PC-9 (cell line): Measurements from ENCODE around the gene USP35. TPM values are rescaled to one million over a fixed set of nuclear protein-coding genes. Genes with fewer than 3 reads are reported as not detected.

Experiments used
- Bru-seq: library from RNA; stranded (reverse); fragments of 400-500 nt; gene quantifications from one replicate; lab custom pipeline; 2021; lab: Mats Ljungman, UMichigan
- BruChase-seq, 2 experiments: library from RNA; stranded (reverse); fragments of 400-500 nt; gene quantifications; one replicate each; lab custom pipeline; 2021; lab: Mats Ljungman, UMichigan
- BruUV-seq: library from RNA; stranded (reverse); fragments of 400-500 nt; replicated peaks from 2 replicates; lab custom pipeline; 2021; lab: Mats Ljungman, UMichigan
- CTCF ChIA-PET: fragments of 300-600 bp; sonication (Branson Sonifier 250); formaldehyde crosslinking; loops from one replicate; lab custom pipeline; 2022; ENCODE audit warnings: antibody characterized with exemption; lab: Charles Lee
- POLR2A ChIA-PET: fragments of 300-600 bp; sonication (Branson Sonifier 250); formaldehyde crosslinking; loops from one replicate; lab custom pipeline; 2022; ENCODE audit warnings: antibody characterized with exemption; ENCODE audit not compliant: unreplicated experiment; lab: Charles Lee
- DNase-seq, 2 experiments: peaks; one replicate each; pipeline versions ENCODE4 v3.0.0 to v3.0.0-alpha.2; 2015 to 2022; ENCODE audit warnings: mixed read lengths in 1 of 2
- H2AFZ ChIP-seq: fragments of 200-600 bp; sonication (generic); 2 replicates; pipeline ENCODE4 v1.8.1; 2017; ENCODE audit warnings: antibody characterized with exemption
- H3F3A ChIP-seq: fragments of 200-600 bp; sonication (generic); 2 replicates; pipeline ENCODE4 v1.8.1; 2017; ENCODE audit warnings: antibody characterized with exemption, mild to moderate bottlenecking, low read depth; ENCODE audit not compliant: insufficient read depth
- H3K27ac ChIP-seq: fragments of 200-600 bp; sonication (generic); 2 replicates; pipeline ENCODE4 v1.6.1; 2016; ENCODE audit warnings: mixed run types
- H3K27me3 ChIP-seq: fragments of 200-600 bp; sonication (generic); 2 replicates; pipeline ENCODE4 v1.6.1; 2016; ENCODE audit warnings: low read depth, mixed run types; ENCODE audit not compliant: insufficient read depth
- H3K36me3 ChIP-seq: fragments of 200-600 bp; sonication (generic); 2 replicates; pipeline ENCODE4 v1.6.1; 2016; ENCODE audit warnings: low read depth, mixed run types
- H3K4me1 ChIP-seq: fragments of 200-600 bp; sonication (generic); replicated peaks from 2 replicates; pipeline ENCODE4 v1.6.1; 2016; ENCODE audit warnings: mixed run types; ENCODE audit not compliant: insufficient read depth
- H3K4me2 ChIP-seq: fragments of 200-600 bp; sonication (generic); 2 replicates; pipeline ENCODE4 v1.6.1; 2017; ENCODE audit warnings: mixed run types
- H3K4me3 ChIP-seq: fragments of 200-600 bp; sonication (generic); 2 replicates; pipeline ENCODE4 v1.6.1; 2016; ENCODE audit warnings: mixed run types
- H3K79me2 ChIP-seq: fragments of 200-600 bp; sonication (generic); 2 replicates; pipeline ENCODE4 v1.6.1; 2017; ENCODE audit warnings: low read depth, mixed run types
- H3K9me2 ChIP-seq: fragments of 200-600 bp; sonication (generic); 2 replicates; pipeline ENCODE4 v1.8.1; 2017; ENCODE audit warnings: mild to moderate bottlenecking; ENCODE audit not compliant: insufficient read depth
- H3K9me3 ChIP-seq: fragments of 200-600 bp; sonication (generic); 2 replicates; pipeline ENCODE4 v1.8.1; 2016; ENCODE audit warnings: low read depth; ENCODE audit not compliant: insufficient read depth
- H4K20me1 ChIP-seq: fragments of 200-600 bp; sonication (generic); 2 replicates; pipeline ENCODE4 v1.8.1; 2017; ENCODE audit not compliant: insufficient read depth
- CTCF ChIP-seq: fragments of 200-600 bp; sonication (generic); conservative IDR thresholded peaks from 2 replicates; pipeline ENCODE4 v1.6.1; 2017; ENCODE audit warnings: mixed run types, antibody characterized with exemption, mild to moderate bottlenecking, moderate library complexity
- EZH2 ChIP-seq: fragments of 200-600 bp; sonication (generic); IDR thresholded peaks from 2 replicates; pipeline ENCODE4 v1.8.0; 2017; ENCODE audit warnings: antibody characterized with exemption, low read depth
- intact Hi-C: fragments of 100-400 bp; cut with micrococcal nuclease; formaldehyde crosslinking; loops from one replicate; pipeline ENCODE4 v1.10.0; 2022; ENCODE audit not compliant: unreplicated experiment
- long read RNA-seq: library from polyadenylated mRNA; stranded (forward); transcript quantifications from one replicate; pipeline ENCODE4 v2.0.0, GENCODE V29; 2022
- total RNA-seq: library from RNA; stranded (reverse); gene quantifications from 2 replicates; pipeline ENCODE4 v1.2.3, GENCODE V29; 2021

USP35 gene
- total RNA-seq, result 12.8 and 13.5 TPM in 2 replicates
- Bru-seq, nascent RNA, result percentile 51 among the genes with signal in this experiment
- BruChase-seq, experiment 1, labeled RNA remaining after a 2-hour chase, result percentile 58 among the genes with signal in this experiment
- BruChase-seq, experiment 2, labeled RNA remaining after a 6-hour chase, result percentile 55 among the genes with signal in this experiment
- long read RNA-seq, partial matches to known transcripts, result 1 of 4 reads
- long read RNA-seq, other reads (novel, unspliced or antisense), result 2 of 4 reads

- no TSS peak for BruUV-seq
- Histone ChIP-seq H3K36me3 (0 out of 2 replicates have a peak, but pooled peaks cover 5% of the 10 kb centered on the region), H2AFZ (peak within 1 kb of the TSS; percentile 87), H3K9me3 (no peaks in the 10 kb centered on the region), H3F3A (peaks cover 17% of the 10 kb centered on the region), H4K20me1 (no peaks in the 10 kb centered on the region), H3K27ac (no peak within 1 kb of the TSS), H3K4me2 (peak within 1 kb of the TSS; percentile 83), H3K4me1 (peaks cover 43% of the 10 kb centered on the region), H3K4me3 (peak within 1 kb of the TSS; percentile 80), H3K9me2 (no peaks in the 10 kb centered on the region), H3K27me3 (no peaks in the 10 kb centered on the region), H3K79me2 (peaks cover 44% of the 10 kb centered on the region)
- peak; percentile 97 to 99 for DNase-seq
- intact Hi-C loops, result loop anchor here (1.0 to 5.0 kb wide), 3 partner anchors 49 to 366 kb away; partner anchors contain the start of genes AAMDC, ALG8 and RSF1
- CTCF ChIA-PET, result interaction anchor here (1.1 kb wide), 1 partner anchor 230 kb away, joined by 3 read pairs; no protein-coding TSS in a partner anchor
- TF ChIP-seq EZH2, result no peak
- no peak for TF ChIP-seq CTCF
- POLR2A ChIA-PET, result interaction anchor here (0.5 to 0.8 kb wide), 4 partner anchors 51 to 807 kb away, joined by 3 to 4 read pairs (median 4); partner anchors contain the start of gene GAB2
Observed at GRCh38 chr11:78188286-78189173, at the start of gene USP35, which contains the start of gene KCTD21. TSS of gene USP35 (plus strand) at chr11:78188919. CDS start at chr11:78196246, 7,327 bp downstream. TSS of gene KCTD21 (minus strand) at chr11:78188626. CDS start at chr11:78174554, 14,072 bp downstream.

GRCh38 chr11:78139422-78140391 is 49.0 kb upstream of the USP35 start, which contains the start of gene ALG8:
TSS of gene ALG8 (minus strand) at chr11:78139626. CDS start at chr11:78139588, 38 bp downstream.
- intact Hi-C loops, result loop anchor here (1.0 to 10.0 kb wide), 3 partner anchors 49 to 435 kb away; partner anchors contain the start of genes GAB2, KCTD21, NARS2 and USP35
- POLR2A ChIA-PET, result interaction anchor here (0.5 to 0.7 kb wide), 7 partner anchors 10 to 328 kb away, joined by 3 to 7 read pairs (median 6); partner anchors contain the start of gene INTS4
- peaks cover 21% of the 10 kb centered on the region for H3K4me1 ChIP-seq
- peaks cover 7% of the 10 kb centered on the region for H3F3A ChIP-seq
- H3K36me3 ChIP-seq, result peaks cover 25% of the 10 kb centered on the region; the same call in 1 of the 2 replicates
- peaks cover 48% of the 10 kb centered on the region for H3K79me2 ChIP-seq
- TF ChIP-seq CTCF (no peak), EZH2 (no peak)
- no peaks in the 10 kb centered on the region for H3K9me2 ChIP-seq
- H3K27ac ChIP-seq, result peak within 1 kb of the TSS; percentile 58
- H3K4me3 ChIP-seq, result peak within 1 kb of the TSS; percentile 63
- H3K9me3 ChIP-seq, result no peaks in the 10 kb centered on the region
- peak; percentile 92 to 98 for DNase-seq
- no peaks in the 10 kb centered on the region for H3K27me3 ChIP-seq
- BruUV-seq, result TSS peak; percentile 73
- CTCF ChIA-PET, result interaction anchor here (1.1 kb wide), 1 partner anchor 425 kb away, joined by 4 read pairs; no protein-coding TSS in a partner anchor
- H2AFZ ChIP-seq, result peak within 1 kb of the TSS; percentile 97
- no peaks in the 10 kb centered on the region for H4K20me1 ChIP-seq
- H3K4me2 ChIP-seq, result peak within 1 kb of the TSS; percentile 86
